ENCODE data around the gene PKD2L2.

Gene PKD2L2

DNA sequence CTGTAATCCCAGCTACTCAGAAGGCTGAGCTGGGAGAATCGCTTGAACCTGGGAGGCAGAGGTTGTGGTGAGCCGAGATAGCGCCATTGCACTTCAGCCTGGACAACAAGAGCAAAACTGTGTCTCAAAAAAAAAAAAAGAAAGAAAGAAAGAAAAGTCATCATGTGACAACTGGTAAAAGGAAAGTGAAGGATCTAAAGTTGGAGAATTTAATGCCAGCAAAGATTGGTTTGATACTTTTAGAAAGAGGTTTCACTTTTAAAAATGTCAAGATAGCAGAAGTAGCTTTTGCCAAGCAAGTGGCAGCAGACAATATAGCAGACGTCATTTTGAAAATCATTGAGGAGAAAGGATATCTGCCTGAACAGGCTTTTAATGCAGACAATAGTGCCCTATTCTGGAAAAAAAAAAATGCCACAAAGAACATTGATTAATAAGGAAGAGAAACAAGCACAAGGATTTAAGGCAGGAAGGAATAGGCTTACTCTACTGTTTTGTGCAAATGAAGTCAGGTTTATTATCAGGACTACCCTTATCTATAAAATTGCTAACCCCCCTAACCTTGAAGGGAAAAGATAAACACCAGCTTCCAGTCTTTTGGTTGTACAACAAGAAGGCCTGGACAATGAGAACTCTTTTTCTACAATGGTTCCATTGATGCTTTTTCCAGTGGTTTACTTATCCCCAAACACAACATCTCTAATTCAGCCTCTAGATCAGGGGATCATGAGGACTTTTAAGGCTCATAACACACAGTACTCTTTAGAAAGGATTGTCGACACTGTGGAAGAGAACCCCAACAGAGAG, 12.0 kb downstream of the PKD2L2 start:
- Histone ChIP-seq H3K36me3 (ENCODE audit: low read length) (no peaks in the 10 kb centered on the region), H2AFZ (ENCODE audit: low read depth, low read length, severe bottlenecking) (no peak overlapping the region), H3F3A (ENCODE audit: insufficient read depth) (no peaks in the 10 kb centered on the region), H3K27ac (ENCODE audit: low read depth, low read length) (no peak overlapping the region), H3K9ac (ENCODE audit: low read length) (no peak overlapping the region), H3K9me3 (ENCODE audit: insufficient read depth, low read length) (no peaks in the 10 kb centered on the region), H3K9me2 (replicated peaks; ENCODE audit: insufficient read depth, low read length) (no peaks in the 10 kb centered on the region), H3K4me3 (ENCODE audit: insufficient read depth, low read length, poor library complexity, severe bottlenecking) (no peak overlapping the region), H3K27me3 (ENCODE audit: low read length) (no peaks in the 10 kb centered on the region), H3K4me2 (ENCODE audit: low read depth, low read length, poor library complexity, severe bottlenecking) (no peak overlapping the region), H4K20me1 (ENCODE audit: low read depth, low read length) (no peaks in the 10 kb centered on the region), H3K79me2 (ENCODE audit: insufficient read depth, low read length) (no peaks in the 10 kb centered on the region)
- TF ChIP-seq, protein P1, sequence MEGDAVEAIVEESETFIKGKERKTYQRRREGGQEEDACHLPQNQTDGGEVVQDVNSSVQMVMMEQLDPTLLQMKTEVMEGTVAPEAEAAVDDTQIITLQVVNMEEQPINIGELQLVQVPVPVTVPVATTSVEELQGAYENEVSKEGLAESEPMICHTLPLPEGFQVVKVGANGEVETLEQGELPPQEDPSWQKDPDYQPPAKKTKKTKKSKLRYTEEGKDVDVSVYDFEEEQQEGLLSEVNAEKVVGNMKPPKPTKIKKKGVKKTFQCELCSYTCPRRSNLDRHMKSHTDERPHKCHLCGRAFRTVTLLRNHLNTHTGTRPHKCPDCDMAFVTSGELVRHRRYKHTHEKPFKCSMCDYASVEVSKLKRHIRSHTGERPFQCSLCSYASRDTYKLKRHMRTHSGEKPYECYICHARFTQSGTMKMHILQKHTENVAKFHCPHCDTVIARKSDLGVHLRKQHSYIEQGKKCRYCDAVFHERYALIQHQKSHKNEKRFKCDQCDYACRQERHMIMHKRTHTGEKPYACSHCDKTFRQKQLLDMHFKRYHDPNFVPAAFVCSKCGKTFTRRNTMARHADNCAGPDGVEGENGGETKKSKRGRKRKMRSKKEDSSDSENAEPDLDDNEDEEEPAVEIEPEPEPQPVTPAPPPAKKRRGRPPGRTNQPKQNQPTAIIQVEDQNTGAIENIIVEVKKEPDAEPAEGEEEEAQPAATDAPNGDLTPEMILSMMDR (IDR thresholded peaks at IDR 0.05; ENCODE audit: insufficient read depth, low read length, poor library complexity, severe bottlenecking) = no peak

DNA sequence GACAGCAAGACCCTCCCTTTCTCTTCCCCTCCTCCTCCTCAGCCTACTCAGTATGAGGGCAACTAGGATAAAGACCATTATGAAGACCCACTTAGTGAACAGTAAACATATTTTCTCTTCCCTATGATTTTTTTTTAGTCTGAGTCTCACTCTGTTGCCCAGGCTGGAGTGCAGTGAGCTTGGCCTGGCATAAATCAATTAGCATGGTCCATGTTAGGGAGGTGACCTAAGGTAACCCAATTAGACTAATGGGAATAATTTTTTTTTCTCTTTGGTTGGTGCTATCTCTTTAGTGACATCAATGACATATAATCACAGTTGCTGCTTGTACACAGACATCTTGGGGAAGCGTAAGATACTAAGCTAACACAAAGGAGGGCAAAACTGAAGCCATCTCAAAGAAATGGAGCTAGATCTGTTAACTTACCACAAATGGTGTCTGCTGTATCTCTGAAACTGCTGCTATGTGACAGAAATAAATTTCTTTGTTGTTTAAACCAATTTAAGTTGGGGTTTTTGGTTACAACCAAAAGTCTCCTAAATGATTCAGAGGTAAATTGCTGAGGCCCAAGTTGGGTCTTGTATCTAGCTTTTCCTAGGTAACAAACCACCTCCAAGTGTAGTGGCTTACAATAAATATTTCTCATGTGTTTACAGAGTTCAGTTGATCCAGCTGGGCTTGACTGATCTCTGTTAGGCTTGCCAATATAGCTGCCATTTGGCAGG, 13.3 kb downstream of the PKD2L2 start:
- H3K4me2 ChIP-seq (ENCODE audit: low read depth, low read length, poor library complexity, severe bottlenecking) = no peak overlapping the region
- TF ChIP-seq, protein P1 (IDR thresholded peaks at IDR 0.05; ENCODE audit: insufficient read depth, low read length, poor library complexity, severe bottlenecking) = no peak
- no peak for TF ChIP-seq EZH2phosphoT487 (conservative IDR thresholded peaks at IDR 0.05; ENCODE audit: low read length)
- no peaks in the 10 kb centered on the region for H4K20me1 ChIP-seq (ENCODE audit: low read depth, low read length)
- H3K36me3 ChIP-seq (ENCODE audit: low read length) = no peaks in the 10 kb centered on the region
- no peak overlapping the region for H3K9ac ChIP-seq (ENCODE audit: low read length)
- H3K79me2 ChIP-seq (ENCODE audit: insufficient read depth, low read length) = no peaks in the 10 kb centered on the region
- no peak overlapping the region for H3K4me3 ChIP-seq (ENCODE audit: insufficient read depth, low read length, poor library complexity, severe bottlenecking)
- no peaks in the 10 kb centered on the region for H3K27me3 ChIP-seq (ENCODE audit: low read length)
- H3K27ac ChIP-seq (ENCODE audit: low read depth, low read length) = no peak overlapping the region
- no peaks in the 10 kb centered on the region for H3K9me2 ChIP-seq (replicated peaks; ENCODE audit: insufficient read depth, low read length)
- H3F3A ChIP-seq (ENCODE audit: insufficient read depth) = no peaks in the 10 kb centered on the region
- H3K9me3 ChIP-seq (ENCODE audit: insufficient read depth, low read length) = no peaks in the 10 kb centered on the region
- H2AFZ ChIP-seq (ENCODE audit: low read depth, low read length, severe bottlenecking) = no peak overlapping the region

DNA sequence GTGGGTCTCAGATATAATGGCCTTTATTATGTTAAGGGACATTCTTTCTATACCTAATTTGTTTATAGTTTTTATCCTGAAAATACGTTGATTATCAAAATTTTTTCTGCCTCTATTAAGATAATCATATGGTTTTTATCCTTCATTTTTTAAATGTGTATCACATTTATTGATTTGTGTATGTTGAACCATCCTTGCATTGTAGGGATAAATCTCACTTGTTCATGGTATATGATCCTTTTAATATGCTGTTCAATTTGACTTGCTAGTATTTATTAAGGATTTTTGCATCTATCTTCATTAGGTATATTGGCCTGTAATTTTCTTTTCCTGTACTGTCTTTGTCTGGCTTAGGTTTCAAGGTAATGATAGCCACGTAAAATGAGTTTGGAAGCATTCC, 25.5 kb downstream of the PKD2L2 start:
- no peaks in the 10 kb centered on the region for H3K27me3 ChIP-seq (ENCODE audit: low read length)
- no peak overlapping the region for H3K27ac ChIP-seq (ENCODE audit: low read depth, low read length)
- no peaks in the 10 kb centered on the region; the same call in 1 of the 2 replicates for H3F3A ChIP-seq (ENCODE audit: insufficient read depth)
- no peaks in the 10 kb centered on the region for H3K36me3 ChIP-seq (ENCODE audit: low read length)
- no peaks in the 10 kb centered on the region for H3K79me2 ChIP-seq (ENCODE audit: insufficient read depth, low read length)
- TF ChIP-seq EZH2phosphoT487 (conservative IDR thresholded peaks at IDR 0.05; ENCODE audit: low read length) = no peak
- TF ChIP-seq, protein P1 (IDR thresholded peaks at IDR 0.05; ENCODE audit: insufficient read depth, low read length, poor library complexity, severe bottlenecking) = no peak
- no peak overlapping the region for H2AFZ ChIP-seq (ENCODE audit: low read depth, low read length, severe bottlenecking)
- no peaks in the 10 kb centered on the region for H3K9me3 ChIP-seq (ENCODE audit: insufficient read depth, low read length)
- H3K9me2 ChIP-seq (replicated peaks; ENCODE audit: insufficient read depth, low read length) = no peaks in the 10 kb centered on the region
- no peak overlapping the region for H3K4me2 ChIP-seq (ENCODE audit: low read depth, low read length, poor library complexity, severe bottlenecking)
- no peak overlapping the region for H3K9ac ChIP-seq (ENCODE audit: low read length)
- no peak overlapping the region for H3K4me3 ChIP-seq (ENCODE audit: insufficient read depth, low read length, poor library complexity, severe bottlenecking)
- H4K20me1 ChIP-seq (ENCODE audit: low read depth, low read length) = no peaks in the 10 kb centered on the region
